H1 (cell line): ENCODE results near the gene ATP9B. TPM values are rescaled to one million over a fixed set of nuclear protein-coding genes. Genes with fewer than 3 reads are reported as not detected.

Experiments used
- ASH2L ChIP-seq: fragments of 200-600, 300-600 bp; sonication (generic); IDR thresholded peaks from one replicate; pipeline ENCODE4 v1.7.1; 2017; ENCODE audit warnings: low read length
- ATF2 ChIP-seq: IDR thresholded peaks from 2 replicates; pipeline ENCODE4 v1.6.1; 2012; ENCODE audit warnings: low read length, inconsistent platforms
- CBX8 ChIP-seq: fragments of 300-800, 300-1000 bp; sonication (generic); IDR thresholded peaks from 2 replicates; pipeline ENCODE4 v1.7.1; 2016; ENCODE audit warnings: low read depth, low read length, borderline replicate concordance
- CHD2 ChIP-seq: IDR thresholded peaks from 2 replicates; pipeline ENCODE4 v1.6.1; 2012; ENCODE audit warnings: low read length, improper control_type of control experiment
- CTBP2 ChIP-seq: IDR thresholded peaks from 2 replicates; pipeline ENCODE4 v1.7.0; 2011; ENCODE audit warnings: borderline replicate concordance, mild to moderate bottlenecking, moderate library complexity, mixed read lengths, low read length; ENCODE audit not compliant: insufficient read depth, insufficient read length
- CTCF ChIP-seq, 3 experiments: IDR thresholded peaks; 1 replicate in 2 of 3; 2 replicates in 1 of 3; pipeline versions ENCODE4 v1.5.1 to v1.6.1; 2011; ENCODE audit warnings: low read length in 3 of 3, mild to moderate bottlenecking in 3 of 3, inconsistent platforms in 2 of 3, low read depth in 1 of 3, moderate library complexity in 1 of 3; ENCODE audit not compliant: insufficient read depth in 1 of 3; ENCODE audit errors: control extremely low read depth in 1 of 3
- EP300 ChIP-seq, 2 experiments: IDR thresholded peaks; 1 replicate in 1 of 2; 2 replicates in 1 of 2; pipeline ENCODE4 v1.6.1; 2011 to 2012; ENCODE audit warnings: low read depth in 2 of 2, low read length in 2 of 2, mild to moderate bottlenecking in 2 of 2, borderline replicate concordance in 1 of 2, inconsistent platforms in 1 of 2, moderate library complexity in 1 of 2
- FOSL1 ChIP-seq: IDR thresholded peaks from 2 replicates; pipeline ENCODE4 v1.6.1; 2011; ENCODE audit warnings: mild to moderate bottlenecking, low read depth, low read length, moderate library complexity; ENCODE audit not compliant: insufficient read depth
- HDAC2 ChIP-seq, 2 experiments: fragments of 300-600 bp in 1 of 2; sonication (generic) in 1 of 2; IDR thresholded peaks; 2 replicates each; pipeline ENCODE4 v1.6.1; 2011 to 2012; ENCODE audit warnings: low read depth in 2 of 2, low read length in 2 of 2, mild to moderate bottlenecking in 2 of 2, moderate library complexity in 2 of 2, borderline replicate concordance in 1 of 2, inconsistent platforms in 1 of 2
- KDM5A ChIP-seq: fragments of 200-600 bp; IDR thresholded peaks from 2 replicates; pipeline ENCODE4 v1.7.1; 2012; ENCODE audit warnings: mild to moderate bottlenecking, low read length, inconsistent platforms, mixed read lengths
- POLR2A ChIP-seq, 2 experiments: IDR thresholded peaks; 1 replicate in 1 of 2; 2 replicates in 1 of 2; pipeline ENCODE4 v1.6.1; 2011; ENCODE audit warnings: low read depth in 2 of 2, low read length in 2 of 2, mild to moderate bottlenecking in 2 of 2; ENCODE audit errors: control extremely low read depth in 1 of 2
- SAP30 ChIP-seq: fragments of 300-600 bp; sonication (generic); IDR thresholded peaks from 2 replicates; pipeline ENCODE4 v1.7.1; 2012; ENCODE audit warnings: low read length, moderate library complexity, mild to moderate bottlenecking, inconsistent platforms; ENCODE audit not compliant: insufficient read depth, insufficient replicate concordance
- SIX5 ChIP-seq: IDR thresholded peaks from 2 replicates; pipeline ENCODE4 v1.6.1; 2011; ENCODE audit warnings: mild to moderate bottlenecking, low read depth, low read length
- SP4 ChIP-seq: IDR thresholded peaks from 2 replicates; pipeline ENCODE4 v1.6.1; 2012; ENCODE audit warnings: low read length, inconsistent platforms
- SRF ChIP-seq: IDR thresholded peaks from 2 replicates; pipeline ENCODE4 v1.6.1; 2011; ENCODE audit warnings: mild to moderate bottlenecking, low read depth, low read length, moderate library complexity
- TAF7 ChIP-seq: optimal IDR thresholded peaks from 2 replicates; pipeline ENCODE3; 2011; ENCODE audit warnings: low read depth, mild to moderate bottlenecking, inconsistent platforms, low read length, moderate library complexity, borderline replicate concordance
- TCF12 ChIP-seq: IDR thresholded peaks from 2 replicates; pipeline ENCODE4 v1.6.1; 2011; ENCODE audit warnings: low read depth, mild to moderate bottlenecking, low read length
- YY1 ChIP-seq: IDR thresholded peaks from 2 replicates; pipeline ENCODE4 v1.6.1; 2011; ENCODE audit warnings: low read depth, mild to moderate bottlenecking, low read length
- ZNF274 ChIP-seq: IDR thresholded peaks from 2 replicates; pipeline ENCODE4 v1.7.0; 2012; ENCODE audit warnings: low read length, borderline replicate concordance; ENCODE audit errors: extremely low read depth
- polyA plus RNA-seq, 7 experiments: library from polyadenylated mRNA; depleted of rRNA in 3 of 7; stranded (reverse) in 5 of 7; unstranded in 2 of 7; fragments of >200 nt in 5 of 7; fragments of 200-250 nt in 2 of 7; gene quantifications; 1 replicate in 5 of 7; 2 replicates in 1 of 7; 4 replicates in 1 of 7; pipeline versions ENCODE4 v1.2.1 to v1.2.3, GENCODE V29; 2011 to 2013; ENCODE audit warnings: missing spikeins in 2 of 7, mixed read lengths in 2 of 7
- total RNA-seq: library from RNA; stranded (reverse); fragmentation: NEBNext Ultra II Directional; extraction: Animal tissue kit (Norgen Biotek cat#: 25700); gene quantifications from 2 replicates; pipeline ENCODE4 v1.2.1, GENCODE V29; 2021

Gene ATP9B
- total and polyA plus RNA-seq, 2 of the 8 experiments (the other 6 are each of a cell fraction or from before 2014, with no cell fraction given) = 15.1 to 21.7 TPM

GRCh38 chr18:79378536-79379250 is 309.5 kb downstream of the ATP9B start (continued):
- no peak for TF ChIP-seq ZNF274
- no peak for TF ChIP-seq CTBP2
- TF ChIP-seq TCF12 = no peak
- TF ChIP-seq POLR2A (IDR thresholded peaks at IDR 0.05; ENCODE audit: control extremely low read depth in 1 of 2, low read depth in 2 of 2, low read length in 2 of 2) = peak in 1 of 2 experiments; percentile 35; a peak in 1 of 3 replicates
- TF ChIP-seq SRF = no peak
- TF ChIP-seq SP4 = no peak
- TF ChIP-seq KDM5A = no peak; the same call in 1 of the 2 replicates
- no peak for TF ChIP-seq SAP30
- no peak for TF ChIP-seq ASH2L
- no peak for TF ChIP-seq FOSL1
- TF ChIP-seq CTCF (IDR thresholded peaks at IDR 0.05; ENCODE audit: control extremely low read depth in 1 of 3, insufficient read depth in 1 of 3, low read depth in 1 of 3, low read length in 3 of 3) = peak in 2 of 3 experiments; percentile 96 to 98; a peak in 3 of 4 replicates
- peak; percentile 25 for TF ChIP-seq TAF7
- 0 out of 2 replicates have a peak, but pooled peaks have one; percentile 61 for TF ChIP-seq CHD2
- no peak for TF ChIP-seq SIX5
- no peak for TF ChIP-seq HDAC2 (IDR thresholded peaks at IDR 0.05; ENCODE audit: borderline replicate concordance in 1 of 2, low read depth in 2 of 2, low read length in 2 of 2)
- TF ChIP-seq YY1 = peak; percentile 28; the same call in 1 of the 2 replicates
- TF ChIP-seq CBX8 = no peak
- TF ChIP-seq ATF2 = no peak
- TF ChIP-seq EP300 (IDR thresholded peaks at IDR 0.05; ENCODE audit: borderline replicate concordance in 1 of 2, low read depth in 2 of 2, low read length in 2 of 2) = no peak; a peak in 1 of 3 replicates
